GM19238 (cell line): Measurements from ENCODE around the gene ARHGAP24.
"Not testable (repeated sequence)": the region's sequence is repeated elsewhere in the genome, so short reads cannot be mapped to it uniquely, and the experiment has no call there.

ENCODE experiments used
- DNase-seq: peaks from one replicate; pipeline ENCODE4 v3.0.0; 2011; ENCODE audit warnings: low spot score; ENCODE audit not compliant: insufficient read length

ARHGAP24 gene

DNA sequence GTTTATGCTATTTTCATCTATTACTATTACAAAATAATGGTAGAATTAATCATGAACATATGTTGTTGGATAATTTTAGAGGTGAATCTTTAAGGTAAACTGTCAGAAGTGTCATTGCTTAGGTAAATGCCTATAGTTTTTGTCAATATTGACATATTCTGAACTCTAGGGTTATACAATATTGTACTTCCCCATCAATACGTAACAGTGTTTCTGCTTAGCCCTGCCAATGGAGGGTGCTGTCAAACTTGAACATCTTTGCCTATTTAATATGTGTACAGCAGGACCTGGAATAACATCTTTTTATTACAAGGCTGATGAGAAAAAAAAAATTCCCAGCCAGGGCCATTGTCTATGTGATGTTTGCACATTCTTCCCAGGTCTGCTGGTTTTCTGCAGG is 40.8 kb downstream of the ARHGAP24 start:
- DNase-seq = no peak

DNA sequence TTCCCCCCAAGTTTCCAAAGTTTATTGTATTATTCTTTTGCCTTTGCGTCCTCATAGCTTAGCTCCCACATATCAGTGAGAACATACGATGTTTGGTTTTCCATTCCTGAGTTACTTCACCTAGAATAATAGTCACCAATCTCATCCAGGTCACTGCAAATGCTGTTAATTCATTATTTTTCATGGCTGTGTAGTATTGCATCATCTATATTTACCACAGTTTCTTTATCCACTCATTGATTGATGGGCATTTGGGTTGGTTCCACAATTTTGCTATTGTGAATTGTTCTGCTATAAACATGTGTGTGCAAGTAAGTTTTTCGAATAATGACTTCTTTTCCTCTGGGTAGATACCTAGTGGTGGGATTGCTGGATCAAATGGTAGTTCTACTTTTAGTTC is 43.6 kb downstream of the ARHGAP24 start:
- not testable (repeated sequence) for DNase-seq

DNA sequence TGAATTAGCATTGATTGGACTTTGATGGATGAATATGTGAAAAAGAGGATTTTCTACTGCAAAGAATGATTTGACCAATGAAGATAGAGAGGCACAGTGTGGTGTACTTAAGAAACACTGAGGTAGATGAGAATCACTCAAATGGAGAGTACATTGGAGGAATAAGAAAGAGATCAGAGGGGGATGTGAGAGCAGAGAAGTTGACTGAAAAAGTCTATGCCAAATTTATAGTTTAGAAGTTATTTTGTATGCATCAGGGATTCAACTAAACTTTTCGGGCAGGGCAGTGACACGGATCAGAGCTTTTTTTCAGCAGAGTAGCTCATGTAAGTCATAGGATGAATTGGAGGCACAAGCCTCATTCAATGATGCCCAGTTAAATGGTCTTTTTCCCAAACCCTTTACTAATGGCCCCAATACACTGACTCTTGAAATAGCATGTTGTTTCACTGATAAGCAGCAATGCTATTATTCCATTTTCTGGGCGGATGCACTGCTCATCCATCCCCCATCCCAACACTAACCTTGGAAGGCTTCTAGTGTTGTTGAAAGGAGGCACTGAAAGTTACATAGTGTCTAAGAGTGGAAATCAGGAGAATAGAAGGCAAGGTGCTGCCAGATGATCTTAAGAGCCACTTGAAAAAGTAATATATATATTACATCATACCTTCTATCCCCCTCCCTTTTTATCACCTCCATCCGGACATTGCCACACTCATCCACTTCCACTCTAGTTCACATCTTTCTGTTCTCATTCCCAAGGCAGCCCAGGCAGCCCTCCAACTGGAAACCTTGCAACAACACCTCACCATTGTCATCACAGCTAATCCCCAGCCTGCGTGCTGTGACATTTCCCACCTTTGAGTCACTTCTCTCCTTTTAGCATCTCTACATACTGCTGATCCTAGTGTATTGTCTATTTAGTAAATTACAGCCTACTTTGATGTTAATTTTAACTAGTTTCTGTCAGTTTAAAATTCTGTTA is 46.1 kb downstream of the ARHGAP24 start:
- DNase-seq = no peak

DNA sequence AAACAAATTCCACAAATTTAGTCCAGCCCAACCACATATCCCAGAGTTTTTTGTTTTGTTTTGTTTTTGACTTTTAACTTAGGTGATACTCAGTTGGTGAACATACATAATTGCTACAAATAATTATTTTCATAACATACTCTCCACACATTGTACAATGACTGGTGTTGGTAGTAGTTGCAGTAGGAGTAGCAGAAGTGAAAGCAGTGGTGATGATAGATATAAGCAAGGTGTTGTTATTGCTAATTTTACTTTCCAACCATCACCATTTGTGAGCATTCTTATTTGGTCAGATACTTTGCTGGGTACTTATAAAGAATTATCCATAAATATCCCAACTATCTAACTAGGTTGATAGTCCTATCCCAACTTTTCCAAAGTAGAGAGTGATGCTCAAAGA is 47.3 kb downstream of the ARHGAP24 start:
- DNase-seq = no peak

DNA sequence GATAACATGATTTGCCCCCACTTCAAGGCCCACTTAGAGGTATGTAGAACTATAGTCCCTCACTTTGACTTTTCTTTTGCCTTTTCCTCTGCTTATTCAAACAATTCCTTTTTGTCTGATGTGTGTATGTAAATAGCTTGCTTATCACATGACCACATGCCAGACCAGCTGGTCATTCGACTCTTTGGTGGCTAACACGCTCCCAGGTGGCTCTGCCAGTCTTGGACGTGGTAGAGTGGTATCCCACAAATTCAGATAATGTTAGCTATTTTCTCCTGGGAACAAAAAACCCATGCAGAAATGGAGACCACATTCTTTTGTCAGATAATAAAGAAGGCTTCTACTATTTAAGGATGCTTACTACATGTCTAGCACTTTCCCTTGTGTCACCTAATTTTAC is 47.9 kb downstream of the ARHGAP24 start:
- no peak for DNase-seq

DNA sequence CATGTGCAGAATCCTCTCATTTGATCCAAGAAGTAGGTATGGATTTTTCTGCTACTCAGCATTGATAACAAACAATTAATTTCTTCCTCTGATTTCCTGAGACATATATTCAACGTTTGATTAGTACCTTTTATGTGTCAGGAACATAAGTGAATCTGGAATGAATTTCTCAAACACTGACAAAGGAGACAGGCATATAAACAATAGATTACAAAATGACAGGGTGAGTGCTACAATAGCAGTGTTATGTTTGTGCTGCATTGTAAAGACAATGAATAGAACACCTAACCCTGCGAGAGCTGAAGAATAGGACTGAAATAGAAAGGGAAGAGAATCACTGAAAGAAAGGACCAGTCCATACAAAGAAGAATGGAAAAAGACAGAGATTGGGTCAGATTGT is 52.9 kb downstream of the ARHGAP24 start:
- no peak for DNase-seq

DNA sequence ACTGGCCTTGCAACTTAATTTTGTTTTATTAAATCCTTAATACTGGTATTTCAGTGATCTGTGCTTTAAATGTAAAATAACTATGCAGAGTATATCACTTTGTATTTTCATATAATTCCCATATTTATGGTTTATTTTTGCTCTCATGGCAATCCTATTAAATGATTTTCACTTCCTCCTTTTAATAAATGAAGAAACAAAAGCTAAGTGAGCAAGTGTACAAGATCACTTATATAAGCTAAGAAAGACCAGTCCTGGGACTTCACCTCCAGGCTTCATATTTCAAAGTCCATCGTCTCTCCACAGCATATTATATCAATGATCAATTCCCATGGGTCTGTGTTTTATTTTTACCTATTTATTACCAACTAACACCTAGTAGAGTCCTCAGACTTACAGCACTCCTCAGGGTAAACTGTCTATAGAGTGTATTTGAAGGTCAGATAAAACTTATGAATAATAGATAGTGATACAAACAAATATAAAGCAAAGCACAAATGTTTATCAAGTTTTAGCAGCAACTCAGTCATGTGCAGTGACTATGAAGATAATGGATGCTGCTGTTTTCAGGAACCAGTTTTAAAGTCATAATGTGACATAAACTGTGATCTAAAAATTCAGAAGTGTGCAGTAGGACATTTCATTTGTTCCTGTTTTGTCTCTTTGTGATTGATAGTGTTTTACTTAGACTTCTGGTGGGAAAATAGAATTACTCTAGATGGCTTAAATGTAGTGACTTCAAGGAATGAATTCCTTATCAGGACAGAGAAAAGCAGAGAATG is 56.8 kb downstream of the ARHGAP24 start:
- no peak for DNase-seq

DNA sequence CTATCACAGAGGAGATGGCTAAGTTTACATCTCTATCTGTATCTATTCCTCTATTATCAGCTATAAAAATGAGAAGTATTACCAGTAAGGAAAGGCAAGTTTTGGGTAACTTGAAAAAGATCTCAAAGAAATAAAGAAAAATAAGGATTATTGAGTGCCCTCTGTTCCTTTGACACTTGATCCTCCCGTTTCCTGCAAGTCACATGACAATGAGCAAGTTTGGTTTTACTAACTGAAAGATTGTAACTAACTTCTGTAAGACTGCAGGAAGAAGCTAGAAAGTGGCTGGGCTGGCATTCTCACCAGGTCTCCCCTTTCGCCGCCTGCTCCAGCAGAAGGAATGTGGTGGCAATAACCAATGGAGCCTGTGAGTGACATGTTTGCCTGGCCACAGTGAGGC is 59.2 kb downstream of the ARHGAP24 start:
- no peak for DNase-seq

DNA sequence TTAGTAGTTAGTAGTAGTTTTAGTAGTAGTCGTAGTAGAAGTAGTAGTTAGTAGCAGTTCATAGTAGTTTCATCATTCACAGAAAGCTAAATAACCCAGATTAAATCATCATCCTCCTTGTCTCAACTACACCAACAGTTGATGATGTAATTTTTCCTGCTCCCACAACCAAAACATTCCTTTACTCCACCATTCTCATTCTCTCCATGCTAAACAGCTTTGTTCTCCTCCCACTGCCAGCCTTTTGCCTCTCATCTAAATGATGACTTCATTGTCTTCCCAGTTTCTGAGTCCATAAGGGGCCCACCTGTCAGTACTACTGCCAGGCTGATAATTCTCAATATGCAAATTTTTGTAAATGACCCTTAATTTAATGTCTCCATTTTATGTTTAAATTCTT is 68.9 kb downstream of the ARHGAP24 start:
- no peak for DNase-seq

DNA sequence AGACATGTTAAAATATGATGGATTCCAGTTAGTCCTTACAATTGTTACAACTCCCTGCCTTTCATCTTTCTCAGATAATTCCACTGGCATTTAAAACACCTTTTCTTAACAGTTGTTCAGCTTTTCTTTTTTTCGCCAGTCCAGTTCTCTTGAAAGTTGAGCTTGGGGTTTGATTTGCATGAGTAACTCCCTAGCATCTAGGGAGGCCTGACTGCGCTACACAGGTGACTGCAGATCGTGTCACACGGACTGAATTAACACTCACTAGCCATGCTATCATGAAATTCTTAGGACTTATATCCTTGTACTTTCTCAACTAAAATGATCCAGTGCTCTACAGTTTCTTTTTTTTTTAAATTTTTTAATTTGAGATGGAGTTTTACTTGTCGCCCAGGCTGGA is 69.8 kb downstream of the ARHGAP24 start:
- DNase-seq = no peak

DNA sequence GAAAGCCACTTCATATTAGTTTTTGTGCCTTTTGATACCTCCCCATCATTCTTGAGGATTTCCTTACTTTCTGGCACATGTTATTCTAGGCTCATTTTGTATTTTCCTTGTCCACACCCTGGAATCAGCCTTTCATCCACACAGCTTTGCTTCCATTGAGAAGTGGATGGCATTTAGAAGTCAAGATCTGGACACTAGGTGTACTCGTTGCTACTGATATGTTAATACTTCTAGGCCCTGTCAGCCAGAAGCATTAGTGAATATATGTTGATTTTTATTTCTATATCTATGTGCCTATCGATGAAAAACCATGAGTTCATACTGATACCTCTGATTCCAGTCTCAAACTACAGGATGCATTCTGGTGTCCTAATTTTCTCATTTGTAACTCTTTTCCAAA is 73.2 kb downstream of the ARHGAP24 start:
- DNase-seq = no peak

DNA sequence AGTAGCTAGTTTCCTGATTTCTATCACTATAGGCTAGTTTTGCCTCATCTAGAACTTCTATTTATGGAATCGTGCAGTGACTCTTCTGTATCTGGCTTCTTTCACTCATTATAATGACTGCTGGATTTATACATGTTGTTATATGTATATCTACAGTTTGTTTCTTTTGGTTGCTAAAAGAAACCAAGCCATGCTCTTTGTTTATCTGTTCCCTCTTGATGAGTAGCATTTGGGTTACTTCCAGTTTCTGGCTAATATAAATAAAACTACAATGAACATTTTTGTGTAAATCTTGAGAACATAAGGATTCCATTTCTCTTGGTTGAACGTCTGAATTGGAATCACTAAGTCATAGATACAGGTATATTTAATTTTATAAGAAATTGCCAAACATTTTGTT is 73.9 kb downstream of the ARHGAP24 start:
- no peak for DNase-seq

DNA sequence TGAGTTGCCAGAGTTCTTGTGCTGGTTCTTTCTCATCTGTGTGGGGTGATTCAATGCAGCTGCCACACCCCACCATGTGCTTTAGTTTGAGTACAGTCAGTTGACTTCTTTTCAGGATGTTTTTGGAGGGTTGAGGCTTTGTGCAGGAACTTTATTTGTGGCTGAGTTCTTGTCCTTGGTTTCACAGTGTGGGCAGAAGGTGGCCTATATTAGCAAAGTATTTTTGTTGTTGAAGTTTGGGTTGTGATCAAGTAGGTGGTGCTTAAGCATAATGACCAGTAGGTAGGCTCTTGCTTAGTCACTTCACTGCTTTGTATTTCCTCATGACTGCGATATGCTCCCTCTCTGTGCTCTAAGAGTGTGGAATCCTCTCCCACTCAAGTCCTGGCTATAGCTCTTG is 80.3 kb downstream of the ARHGAP24 start:
- no peak for DNase-seq

DNA sequence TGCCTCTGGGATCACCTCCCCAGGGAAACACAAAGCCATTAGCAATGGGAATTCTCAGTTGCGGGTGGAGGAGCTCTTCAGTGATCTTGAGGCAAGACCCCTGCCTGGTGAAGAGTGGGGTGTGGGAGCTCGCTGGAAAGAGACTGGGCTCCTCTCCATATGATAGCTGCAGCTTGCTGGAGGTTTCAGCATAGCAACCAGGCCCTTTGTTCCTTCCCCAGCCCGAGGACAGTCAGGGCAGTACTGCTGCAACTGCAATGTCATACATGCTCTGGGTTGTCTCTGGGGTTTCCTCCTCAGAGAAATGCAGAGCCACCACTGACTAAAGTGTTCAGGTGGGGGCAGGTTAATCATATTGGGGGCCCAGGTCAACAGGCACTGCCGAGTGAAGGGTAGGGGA is 81.3 kb downstream of the ARHGAP24 start:
- DNase-seq = no peak

DNA sequence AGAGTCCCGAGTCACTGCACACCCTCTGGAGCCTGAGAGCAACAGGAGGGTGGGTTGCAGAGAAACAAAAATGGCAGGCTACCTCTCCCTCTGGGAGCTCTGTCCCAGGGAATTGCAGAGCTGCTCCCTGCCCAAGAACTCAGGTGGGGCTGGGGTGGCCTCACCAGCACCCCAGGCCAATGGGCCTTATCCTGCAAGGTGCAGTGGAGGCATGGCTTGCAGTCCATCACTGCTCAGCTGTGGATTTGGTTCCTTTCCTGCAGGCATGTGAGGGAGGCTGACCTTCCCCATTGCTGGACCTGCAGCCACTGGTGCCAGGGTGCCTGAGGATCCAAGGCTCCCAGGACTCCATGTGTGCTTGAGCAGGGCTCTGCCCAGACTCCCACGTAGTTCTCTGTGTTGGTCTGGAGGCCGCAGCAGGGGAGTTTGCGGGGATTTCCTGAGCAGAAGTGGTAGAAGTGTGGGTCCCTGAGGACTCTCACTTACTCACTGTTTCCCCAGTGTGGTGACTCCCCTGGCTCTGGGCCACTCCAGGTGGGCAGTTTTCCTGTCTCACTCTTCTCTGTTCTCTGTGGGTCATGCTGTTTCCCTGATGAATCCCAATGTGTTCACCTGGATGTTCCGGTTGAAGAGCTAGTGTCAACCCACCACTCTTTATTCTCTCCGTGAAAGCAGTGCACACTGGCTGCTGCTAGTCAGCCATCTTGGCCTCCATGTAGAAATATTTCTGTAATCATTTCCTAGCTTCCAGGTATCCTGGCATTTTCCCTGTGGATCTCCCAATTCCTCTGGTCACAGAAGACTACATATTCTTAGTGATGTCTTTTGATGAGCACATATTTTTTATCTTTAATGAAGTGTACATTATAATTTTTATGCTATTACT is 82.3 kb downstream of the ARHGAP24 start:
- peak; percentile 19 for DNase-seq

DNA sequence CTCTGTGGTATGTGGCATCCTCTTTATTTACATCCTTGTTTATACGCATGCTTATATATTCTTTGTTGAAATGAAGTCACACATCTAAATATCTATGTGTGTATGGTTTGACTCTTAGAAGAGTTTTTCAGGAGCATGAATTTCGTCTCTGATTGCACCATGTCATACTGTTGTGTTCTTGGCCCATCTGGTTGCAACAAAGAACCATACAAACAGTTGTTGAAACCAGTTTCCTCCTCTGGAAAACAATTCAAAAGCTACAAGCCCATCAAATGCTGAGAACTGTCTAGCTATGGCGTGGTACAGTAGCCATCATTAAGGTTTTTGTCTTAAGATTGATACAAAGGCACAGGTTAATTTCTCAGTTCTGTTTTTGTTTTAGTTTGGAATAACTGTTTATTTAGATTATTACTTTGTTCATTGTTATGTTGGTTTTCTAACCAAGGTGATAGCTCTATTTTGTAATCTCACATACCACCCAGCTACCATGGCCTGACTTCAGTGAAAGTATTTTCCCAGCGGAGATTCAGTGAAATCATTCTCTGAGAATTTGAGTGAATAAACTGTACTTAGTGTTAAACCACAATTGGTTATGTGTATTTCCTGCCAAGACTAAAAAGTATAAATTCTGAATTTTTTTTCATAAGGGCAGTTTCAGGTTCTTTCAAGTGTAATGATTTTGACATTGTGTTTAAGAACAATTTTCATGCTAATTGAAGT is 91.0 kb downstream of the ARHGAP24 start:
- DNase-seq = no peak

DNA sequence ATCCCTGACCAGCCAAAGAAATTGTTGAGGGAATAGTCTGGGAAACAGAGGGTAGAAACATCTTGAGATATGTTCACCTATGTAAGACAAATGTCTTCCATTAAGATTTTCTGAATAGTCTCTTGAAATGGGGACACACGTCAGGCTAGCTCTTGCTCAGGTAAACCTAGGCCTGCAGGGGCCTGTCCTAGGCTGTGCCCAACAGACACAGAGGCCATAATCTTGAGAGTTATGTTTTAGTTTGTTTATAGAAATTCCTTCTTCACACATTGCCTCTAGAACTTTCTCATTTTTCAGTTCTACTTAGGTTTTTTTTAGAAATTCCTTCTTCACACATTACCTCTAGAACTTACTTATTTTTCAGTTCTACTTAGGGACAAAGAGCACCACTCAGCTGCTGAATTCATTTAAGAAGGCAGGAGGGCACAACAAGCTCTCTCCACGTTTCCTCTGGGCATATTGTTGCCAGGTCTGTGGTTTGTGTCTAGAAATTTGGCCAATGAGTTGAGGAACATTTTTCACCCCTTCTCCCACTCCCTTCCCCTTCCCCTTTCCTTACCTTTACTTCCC is 94.9 kb downstream of the ARHGAP24 start:
- no peak for DNase-seq

DNA sequence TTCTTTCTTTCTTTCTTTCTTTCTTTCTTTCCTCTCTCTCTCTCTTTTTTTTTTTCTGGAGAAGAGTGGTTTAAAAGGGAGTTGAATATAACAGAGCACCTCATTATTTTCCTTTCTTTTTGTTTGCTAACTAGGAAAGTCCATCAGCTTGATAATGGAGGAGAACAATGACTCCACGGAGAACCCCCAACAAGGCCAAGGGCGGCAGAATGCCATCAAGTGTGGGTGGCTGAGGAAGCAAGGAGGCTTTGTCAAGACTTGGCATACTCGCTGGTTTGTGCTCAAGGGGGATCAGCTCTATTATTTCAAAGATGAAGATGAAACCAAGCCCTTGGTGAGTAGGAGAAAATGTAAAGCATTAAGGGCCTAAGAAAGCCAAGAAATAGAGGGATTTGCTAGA is 95.4 kb downstream of the ARHGAP24 start:
- DNase-seq = no peak

DNA sequence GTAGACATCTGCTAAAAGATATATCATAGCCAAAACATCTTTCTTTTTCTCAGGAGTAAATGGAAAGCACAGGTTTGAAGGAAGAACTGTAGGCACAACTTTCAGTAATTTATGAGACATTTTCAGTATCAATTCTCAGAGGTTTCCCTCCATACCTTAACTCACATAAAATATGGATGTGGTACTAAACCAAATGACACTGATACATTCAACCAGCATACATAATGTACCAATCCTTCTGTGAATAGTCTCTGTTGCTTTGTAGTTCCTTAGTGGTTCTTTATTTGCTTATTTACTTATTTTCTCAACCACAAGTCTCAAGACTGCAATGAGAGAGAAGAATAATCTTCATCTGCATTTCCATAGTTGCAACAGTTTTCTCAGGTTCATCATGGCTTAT is 96.1 kb downstream of the ARHGAP24 start:
- DNase-seq = no peak

DNA sequence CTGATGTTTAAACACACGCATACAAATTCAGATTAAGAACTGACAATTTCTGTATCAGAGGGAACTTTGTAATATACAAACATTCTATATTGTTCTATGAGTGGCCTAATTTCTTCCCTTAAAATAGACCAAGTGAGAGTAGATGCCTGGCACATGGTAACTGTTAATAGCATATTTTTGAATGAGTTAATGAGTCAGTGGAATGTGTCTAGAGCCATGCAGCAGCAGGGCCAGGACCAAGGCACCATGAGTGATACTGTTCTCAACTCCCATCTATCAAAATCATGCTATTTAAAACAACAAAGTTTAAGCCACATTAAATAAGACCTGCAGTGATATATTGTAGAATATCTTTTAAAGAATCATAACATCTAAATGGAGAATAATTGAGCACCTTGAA is 98.3 kb downstream of the ARHGAP24 start:
- DNase-seq = no peak

DNA sequence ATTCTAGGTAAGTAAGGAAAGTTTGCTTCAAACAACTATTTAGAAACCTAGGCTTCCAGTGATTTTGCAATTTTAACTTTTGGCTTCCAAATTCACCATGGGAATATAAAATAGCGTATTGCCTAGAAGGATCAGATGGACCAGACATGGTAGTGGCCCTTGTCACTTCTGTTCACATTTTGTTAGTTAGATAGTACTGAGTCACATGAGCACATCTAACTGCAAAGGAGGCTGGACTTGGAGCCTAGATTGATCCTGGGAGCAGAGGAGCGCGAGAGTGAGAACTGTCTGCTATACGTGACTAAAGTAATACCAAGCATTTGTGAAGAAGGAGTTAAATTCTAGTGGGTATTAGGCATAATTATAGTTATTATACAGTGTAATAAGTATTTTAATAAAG is 102.4 kb downstream of the ARHGAP24 start:
- DNase-seq = no peak
